K562 (cell line): ENCODE measurements around the gene NUP62. TPM values are rescaled to one million over a fixed set of nuclear protein-coding genes. Genes with fewer than 3 reads are reported as not detected.

Source experiments
- ATAC-seq: fragments of 200-7000 bp; cut with Tn5 transposase; 3 replicates; pipeline ENCODE4 v1.9.1; 2020; ENCODE audit warnings: moderate library complexity
- BruUV-seq: library from RNA; stranded (reverse); fragments of 400-500 nt; replicated peaks from 2 replicates; lab custom pipeline; 2021; lab: Mats Ljungman, UMichigan
- CTCF ChIA-PET: fragments of 300-600 bp; formaldehyde crosslinking; extraction: SDS; loops from one replicate; lab custom pipeline; 2021; ENCODE audit warnings: low intra/inter-chr PET ratio; lab: Yijun Ruan, JAX
- POLR2A ChIA-PET: fragments of 300-600, 350-650 bp; sonication (Branson Sonifier 250); formaldehyde crosslinking; extraction: SDS; loops from one replicate; lab custom pipeline; 2021; ENCODE audit warnings: antibody characterized with exemption, inconsistent platforms; lab: Yijun Ruan, JAX
- DNase-seq, 4 experiments: peaks; one replicate each; pipeline versions ENCODE4 v3.0.0 to v3.0.0-alpha.2; 2011 to 2018; ENCODE audit warnings: low spot score in 3 of 4, mixed read lengths in 3 of 4; ENCODE audit errors: extremely low read depth in 1 of 4
- FAIRE-seq: peaks from 2 replicates; lab custom pipeline; 2011; peaks lifted over from hg19 to GRCh38; lab: Jason Lieb, UNC
- H2AFZ ChIP-seq: 2 replicates; pipeline ENCODE4 v1.6.0; 2011; ENCODE audit warnings: low read depth, low read length, control low read depth, inconsistent platforms
- H3K27ac ChIP-seq: fragments of 200-600 bp; 3 replicates; pipeline ENCODE4 v1.8.0; 2011; ENCODE audit warnings: low read depth, mild to moderate bottlenecking, control low read depth, inconsistent platforms, low read length, moderate library complexity, mixed read lengths; ENCODE audit errors: extremely low read depth
- H3K27me3 ChIP-seq, 2 experiments: fragments of 300-600 bp in 1 of 2; 2 replicates in 1 of 2; 3 replicates in 1 of 2; pipeline versions ENCODE4 v1.6.0 to v1.8.0; 2011; ENCODE audit warnings: inconsistent platforms in 2 of 2, low read length in 2 of 2, mild to moderate bottlenecking in 1 of 2, mixed read lengths in 1 of 2, moderate library complexity in 1 of 2; ENCODE audit not compliant: control insufficient read depth in 2 of 2, insufficient read depth in 2 of 2
- H3K36me3 ChIP-seq: fragments of 300-600 bp; 3 replicates; pipeline ENCODE4 v1.8.0; 2011; ENCODE audit warnings: mild to moderate bottlenecking, low read length, inconsistent platforms; ENCODE audit not compliant: control insufficient read depth, insufficient read depth
- H3K4me1 ChIP-seq, 2 experiments: fragments of 200-600 bp in 1 of 2; replicated peaks in 1 of 2; 2 replicates in 1 of 2; 3 replicates in 1 of 2; pipeline versions ENCODE4 v1.5.1 to v1.8.0; 2011; ENCODE audit warnings: inconsistent platforms in 2 of 2, low read length in 2 of 2, mild to moderate bottlenecking in 1 of 2, mixed read lengths in 1 of 2, moderate library complexity in 1 of 2; ENCODE audit not compliant: control insufficient read depth in 2 of 2, insufficient read depth in 2 of 2
- H3K4me2 ChIP-seq: 2 replicates; pipeline ENCODE4 v1.6.1; 2011; ENCODE audit warnings: low read length, control low read depth, inconsistent platforms, mixed read lengths; ENCODE audit not compliant: insufficient read depth
- H3K4me3 ChIP-seq: fragments of 200-600 bp; sonication (generic), shearing (Covaris generic); 2 replicates; pipeline ENCODE4 v1.5.1; 2016; ENCODE audit warnings: control low read depth, inconsistent platforms
- H3K79me2 ChIP-seq: fragments of 200-600 bp; 3 replicates; pipeline ENCODE4 v1.8.0; 2011; ENCODE audit warnings: low read length, inconsistent platforms; ENCODE audit not compliant: control insufficient read depth, insufficient read depth
- H3K9ac ChIP-seq, 2 experiments: 2 replicates each; pipeline versions ENCODE4 v1.6.0 to v1.6.1; 2011; ENCODE audit warnings: low read depth in 2 of 2, low read length in 2 of 2, control low read depth in 1 of 2, inconsistent platforms in 1 of 2, mild to moderate bottlenecking in 1 of 2, mixed read lengths in 1 of 2; ENCODE audit not compliant: insufficient read depth in 1 of 2
- H3K9me1 ChIP-seq: one replicate; pipeline ENCODE4 v1.6.0; 2011; ENCODE audit warnings: inconsistent platforms, mild to moderate bottlenecking, low read length, moderate library complexity; ENCODE audit not compliant: control insufficient read depth, insufficient read depth
- H3K9me3 ChIP-seq: replicated peaks from 2 replicates; pipeline ENCODE4 v1.5.1; 2011; ENCODE audit warnings: low read depth, low read length, inconsistent platforms; ENCODE audit not compliant: control insufficient read depth, insufficient read depth
- H4K20me1 ChIP-seq: replicated peaks from 2 replicates; pipeline ENCODE4 v1.6.1; 2011; ENCODE audit warnings: low read length, inconsistent platforms, mixed read lengths; ENCODE audit not compliant: control insufficient read depth, insufficient read depth
- CREM ChIP-seq: IDR thresholded peaks from 2 replicates; pipeline ENCODE4 v1.6.1; 2014; ENCODE audit warnings: antibody characterized with exemption, low read depth
- SPI1 ChIP-seq: IDR thresholded peaks from 2 replicates; pipeline ENCODE4 v1.6.1; 2011; ENCODE audit warnings: low read depth, low read length, control low read depth, borderline replicate concordance
- ZNF121 ChIP-seq: sonication (generic); formaldehyde crosslinking; conservative IDR thresholded peaks from 2 replicates; pipeline ENCODE4 v1.8.0; 2022; ENCODE audit warnings: missing genetic modification reagents
- WGBS: fragments of 100-300 bp; shearing (Covaris generic); methylation state at CpG from one replicate; pipeline ENCODE4 v1.1.6; 2016; ENCODE audit warnings: low coverage, mixed read lengths; ENCODE audit not compliant: insufficient coverage; ENCODE audit errors: missing lambda C conversion rate; 5-methylcytosine and 5-hydroxymethylcytosine counted together
- in situ Hi-C: fragments of 300-500 bp; cut with MboI; formaldehyde crosslinking; loops from 4 replicates; pipeline ENCODE4 v1.15.0; 2018; ENCODE audit warnings: inconsistent platforms, mixed read lengths
- intact Hi-C: fragments of 100-400 bp; cut with micrococcal nuclease; formaldehyde crosslinking; loops from 2 replicates; pipeline ENCODE4 v1.14.2; 2022
- polyA plus RNA-seq, 8 experiments: library from polyadenylated mRNA; depleted of rRNA in 4 of 8; stranded (reverse) in 5 of 8; unstranded in 3 of 8; fragments of >200 nt; fragmentation: Nextera tagmentation in 2 of 8; fragmentation: Illumina TruSeq in 1 of 8; extraction: Ambion mirVana in 2 of 8; extraction: Trizol in 1 of 8; gene quantifications; 2 replicates each; pipeline versions ENCODE4 v1.2.1 to v1.2.3, GENCODE V29; 2011 to 2014; ENCODE audit warnings: inconsistent platforms in 1 of 8, missing spikeins in 1 of 8
- total RNA-seq, 7 experiments: library from RNA; depleted of rRNA in 6 of 7; stranded (reverse); fragments of >200 nt in 6 of 7; fragmentation: Illumina TruSeq in 2 of 7; extraction: Trizol in 2 of 7; gene quantifications; 2 replicates each; pipeline versions ENCODE4 v1.2.1 to v1.2.3, GENCODE V29; 2011 to 2021; ENCODE audit warnings: low replicate concordance in 1 of 7
- TF ChIP-seq, protein P1 (sequence below): fragments of 150-350 bp; IDR thresholded peaks from 2 replicates; pipeline ENCODE4 v1.6.1; 2014; ENCODE audit warnings: low read depth, mild to moderate bottlenecking, low read length, borderline replicate concordance

Gene NUP62
- total and polyA plus RNA-seq, 9 of the 15 experiments (the other 6 are each of a cell fraction or from before 2014, with no cell fraction given), result 16.9 to 109 (median 66.0) TPM

- no peak for TF ChIP-seq SPI1
- peak; percentile 25; the same call in 1 of the 2 replicates for TF ChIP-seq CREM
These were observed 8.6 kb upstream of the NUP62 start (continued) for GRCh38 chr19:49937750-49938381.

DNA sequence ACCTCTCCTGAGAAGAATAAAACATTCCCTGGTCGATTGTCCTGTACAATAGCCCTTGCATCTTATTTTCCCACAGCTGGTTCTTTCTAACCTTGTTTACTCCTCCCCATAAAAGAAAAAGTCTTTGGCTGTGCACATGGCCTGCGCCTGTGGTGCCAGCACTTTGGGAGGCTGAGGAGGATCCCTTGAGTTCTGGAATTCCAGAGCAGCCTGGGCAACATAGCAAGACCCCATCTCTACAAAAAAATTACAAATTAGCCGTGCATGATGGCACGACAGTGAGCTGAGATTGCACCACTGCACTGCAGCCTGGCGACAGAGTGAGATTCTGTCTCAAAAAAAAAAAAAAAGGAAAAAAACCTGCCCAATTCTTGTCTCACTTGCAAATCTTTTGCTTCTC, 7.2 kb upstream of the NUP62 start:
- POLR2A ChIA-PET, result interaction anchor here (0.6 kb wide), 1 partner anchor 59 kb away, joined by 3 read pairs; no protein-coding TSS in a partner anchor
- Histone ChIP-seq H3K9me3 (no peaks in the 10 kb centered on the region), H3K4me2 (no peak overlapping the region), H3K27me3 (no peaks in the 10 kb centered on the region), H3K79me2 (no peaks in the 10 kb centered on the region), H3K36me3 (peaks cover 10% of the 10 kb centered on the region; the same call in 1 of the 3 replicates), H3K9me1 (no peaks in the 10 kb centered on the region), H4K20me1 (no peaks in the 10 kb centered on the region), H2AFZ (no peak overlapping the region), H3K4me1 (peaks cover 4 to 24% of the 10 kb centered on the region in 2 experiments; a peak in 3 of 5 replicates), H3K4me3 (no peak overlapping the region), H3K9ac (no peak overlapping the region), H3K27ac (no peak overlapping the region)
- in situ Hi-C loops, result loop anchor here (5.0 to 10.0 kb wide), 2 partner anchors 41 to 158 kb away; no protein-coding TSS in a partner anchor
- FAIRE-seq (no peak), DNase-seq (no peak), ATAC-seq (no peak)
- 19% methylated on average over 4 of the region's 5 CpGs for WGBS
- intact Hi-C loops, result no loop called here
- CTCF ChIA-PET, result interaction anchor here (0.6 to 3.0 kb wide), 4 partner anchors 32 to 1780 kb away, joined by 3 to 61 read pairs (median 6); no protein-coding TSS in a partner anchor
- peak; percentile 79 for TF ChIP-seq ZNF121 (CRISPR knock-in tag)
- TF ChIP-seq, protein P1, sequence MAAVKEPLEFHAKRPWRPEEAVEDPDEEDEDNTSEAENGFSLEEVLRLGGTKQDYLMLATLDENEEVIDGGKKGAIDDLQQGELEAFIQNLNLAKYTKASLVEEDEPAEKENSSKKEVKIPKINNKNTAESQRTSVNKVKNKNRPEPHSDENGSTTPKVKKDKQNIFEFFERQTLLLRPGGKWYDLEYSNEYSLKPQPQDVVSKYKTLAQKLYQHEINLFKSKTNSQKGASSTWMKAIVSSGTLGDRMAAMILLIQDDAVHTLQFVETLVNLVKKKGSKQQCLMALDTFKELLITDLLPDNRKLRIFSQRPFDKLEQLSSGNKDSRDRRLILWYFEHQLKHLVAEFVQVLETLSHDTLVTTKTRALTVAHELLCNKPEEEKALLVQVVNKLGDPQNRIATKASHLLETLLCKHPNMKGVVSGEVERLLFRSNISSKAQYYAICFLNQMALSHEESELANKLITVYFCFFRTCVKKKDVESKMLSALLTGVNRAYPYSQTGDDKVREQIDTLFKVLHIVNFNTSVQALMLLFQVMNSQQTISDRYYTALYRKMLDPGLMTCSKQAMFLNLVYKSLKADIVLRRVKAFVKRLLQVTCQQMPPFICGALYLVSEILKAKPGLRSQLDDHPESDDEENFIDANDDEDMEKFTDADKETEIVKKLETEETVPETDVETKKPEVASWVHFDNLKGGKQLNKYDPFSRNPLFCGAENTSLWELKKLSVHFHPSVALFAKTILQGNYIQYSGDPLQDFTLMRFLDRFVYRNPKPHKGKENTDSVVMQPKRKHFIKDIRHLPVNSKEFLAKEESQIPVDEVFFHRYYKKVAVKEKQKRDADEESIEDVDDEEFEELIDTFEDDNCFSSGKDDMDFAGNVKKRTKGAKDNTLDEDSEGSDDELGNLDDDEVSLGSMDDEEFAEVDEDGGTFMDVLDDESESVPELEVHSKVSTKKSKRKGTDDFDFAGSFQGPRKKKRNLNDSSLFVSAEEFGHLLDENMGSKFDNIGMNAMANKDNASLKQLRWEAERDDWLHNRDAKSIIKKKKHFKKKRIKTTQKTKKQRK, result no peak
- no TSS peak for BruUV-seq
